ENCODE results near the gene SH3BGR. TPM values are rescaled to one million over a fixed set of nuclear protein-coding genes. Genes with fewer than 3 reads are reported as not detected.

Gene SH3BGR
- total RNA-seq, 1 experiment from 2014 or later, result 3.2 TPM

DNA sequence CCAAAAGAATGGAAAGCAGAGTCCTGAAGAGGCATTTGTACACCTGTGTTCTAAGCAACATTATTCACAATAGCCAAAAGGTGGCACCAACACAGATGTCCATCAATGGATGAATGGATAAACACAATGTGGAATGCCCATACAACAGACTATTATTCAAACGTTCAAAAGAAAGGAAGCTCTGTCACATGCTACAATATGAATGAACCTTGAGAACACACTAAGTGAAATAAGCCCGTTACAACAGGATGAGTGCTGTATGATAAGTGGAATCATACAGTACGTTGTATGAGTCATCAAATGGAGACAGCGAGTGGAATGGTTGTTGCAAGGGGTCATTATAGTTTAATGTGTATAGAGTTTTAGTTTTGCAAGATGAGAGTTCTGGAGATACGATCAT, 80.1 kb downstream of the SH3BGR start:
- Mint-ChIP-seq H3K4me3 (ENCODE audit: low read depth, unreplicated experiment) (no peak overlapping the region), H3K27ac (ENCODE audit: unreplicated experiment) (no peak overlapping the region), H3K4me1 (ENCODE audit: low read depth, unreplicated experiment) (peaks cover 33% of the 10 kb centered on the region), H3K27me3 (ENCODE audit: unreplicated experiment) (no peaks in the 10 kb centered on the region), H3K36me3 (ENCODE audit: insufficient read depth, unreplicated experiment) (peaks cover 5% of the 10 kb centered on the region), H3K9me3 (ENCODE audit: low read depth, unreplicated experiment) (peaks cover 3% of the 10 kb centered on the region)
- no peak for DNase-seq
- BruUV-seq (replicated peaks), result no TSS peak
- TF ChIP-seq, protein P1, sequence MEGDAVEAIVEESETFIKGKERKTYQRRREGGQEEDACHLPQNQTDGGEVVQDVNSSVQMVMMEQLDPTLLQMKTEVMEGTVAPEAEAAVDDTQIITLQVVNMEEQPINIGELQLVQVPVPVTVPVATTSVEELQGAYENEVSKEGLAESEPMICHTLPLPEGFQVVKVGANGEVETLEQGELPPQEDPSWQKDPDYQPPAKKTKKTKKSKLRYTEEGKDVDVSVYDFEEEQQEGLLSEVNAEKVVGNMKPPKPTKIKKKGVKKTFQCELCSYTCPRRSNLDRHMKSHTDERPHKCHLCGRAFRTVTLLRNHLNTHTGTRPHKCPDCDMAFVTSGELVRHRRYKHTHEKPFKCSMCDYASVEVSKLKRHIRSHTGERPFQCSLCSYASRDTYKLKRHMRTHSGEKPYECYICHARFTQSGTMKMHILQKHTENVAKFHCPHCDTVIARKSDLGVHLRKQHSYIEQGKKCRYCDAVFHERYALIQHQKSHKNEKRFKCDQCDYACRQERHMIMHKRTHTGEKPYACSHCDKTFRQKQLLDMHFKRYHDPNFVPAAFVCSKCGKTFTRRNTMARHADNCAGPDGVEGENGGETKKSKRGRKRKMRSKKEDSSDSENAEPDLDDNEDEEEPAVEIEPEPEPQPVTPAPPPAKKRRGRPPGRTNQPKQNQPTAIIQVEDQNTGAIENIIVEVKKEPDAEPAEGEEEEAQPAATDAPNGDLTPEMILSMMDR (IDR thresholded peaks at IDR 0.05; ENCODE audit: unreplicated experiment), result no peak
- CTCF ChIA-PET, result interaction anchor here (0.9 kb wide), 1 partner anchor 174 kb away, joined by 3 read pairs; no protein-coding TSS in a partner anchor
- intact Hi-C loops (cut with micrococcal nuclease; ENCODE audit: unreplicated experiment), result no loop called here

DNA sequence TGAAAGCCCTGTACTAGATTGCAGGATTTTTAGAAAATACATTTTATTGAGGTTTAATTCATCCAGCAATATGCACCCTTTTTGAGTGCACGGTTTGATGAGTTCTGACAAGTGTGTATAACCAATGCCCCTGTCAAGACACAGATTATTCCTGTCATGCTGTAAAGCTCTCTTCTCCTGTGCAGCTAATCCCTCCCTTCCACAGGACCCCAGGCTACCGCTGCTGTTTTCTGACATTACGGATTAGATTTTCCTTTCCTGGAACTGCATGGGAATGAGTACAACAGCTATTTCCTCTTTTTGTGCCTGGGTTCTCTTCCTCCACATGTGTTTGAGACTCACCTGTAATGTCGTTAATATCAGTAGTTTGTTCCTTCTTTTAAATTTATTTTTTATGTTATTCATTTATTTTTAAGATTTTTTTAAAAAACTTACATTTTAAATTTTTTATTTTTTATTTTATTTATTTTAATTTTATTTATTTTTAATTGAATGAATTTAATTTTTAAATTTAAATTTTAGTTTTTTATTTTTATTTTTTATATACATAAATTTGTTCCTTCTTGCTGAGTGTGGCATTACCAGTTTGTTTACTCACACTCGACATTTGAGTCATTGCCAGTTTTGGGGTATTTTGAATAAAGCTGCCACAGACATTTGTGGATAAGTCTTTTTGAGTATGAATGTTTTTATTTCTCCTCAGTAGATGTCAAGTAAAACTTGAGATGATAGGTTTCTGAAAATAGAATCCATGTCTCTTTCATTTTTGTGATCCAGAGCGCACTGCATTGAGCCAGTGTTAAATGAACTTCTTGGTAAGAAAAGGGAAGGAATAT, 82.0 kb downstream of the SH3BGR start:
- no peak overlapping the region for H3K27ac Mint-ChIP-seq (ENCODE audit: unreplicated experiment)

DNA sequence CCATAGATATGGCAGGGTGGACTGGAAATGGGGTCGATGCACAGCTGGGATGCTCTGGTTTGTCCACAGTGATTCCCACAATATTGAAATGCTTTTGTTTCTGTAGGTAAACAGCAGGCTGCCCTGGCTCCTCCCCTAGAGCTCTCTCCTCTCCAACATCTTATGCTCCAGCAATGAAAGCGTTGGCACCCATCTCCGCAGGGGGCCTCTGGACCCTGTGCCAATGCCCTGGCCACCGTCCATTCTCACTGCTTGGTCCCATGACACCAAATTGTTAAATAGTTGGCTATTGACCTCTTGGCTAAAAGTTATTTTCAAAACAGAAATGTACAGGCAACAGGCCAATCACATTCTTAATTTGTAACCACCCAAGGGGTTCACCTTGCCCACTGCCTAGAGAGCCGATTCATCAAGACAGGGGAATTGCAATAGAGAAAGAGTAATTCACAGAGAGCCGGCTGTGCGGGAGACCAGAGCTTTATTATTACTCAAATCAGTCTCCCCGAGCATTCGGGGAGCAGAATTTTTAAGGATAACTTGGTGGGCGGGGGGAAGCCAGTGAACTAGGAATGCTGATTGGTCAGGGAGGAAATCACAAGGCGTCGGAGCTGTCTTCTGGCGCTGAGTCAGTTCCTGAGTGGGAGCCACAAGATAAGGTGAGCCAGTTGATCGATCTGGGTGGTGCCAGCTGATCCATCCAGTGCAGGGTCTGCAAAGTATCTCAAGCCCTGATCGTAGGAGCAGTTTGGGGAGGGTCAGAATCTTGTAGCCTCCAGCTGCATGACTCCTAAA, 84.1 kb downstream of the SH3BGR start:
- CTCF ChIA-PET, result interaction anchor here (1.1 kb wide), 1 partner anchor 170 kb away, joined by 3 read pairs; no protein-coding TSS in a partner anchor
- BruUV-seq (replicated peaks), result no TSS peak
- H3K27ac Mint-ChIP-seq (ENCODE audit: unreplicated experiment), result peak overlapping the region; percentile 46
- H3K36me3 Mint-ChIP-seq (ENCODE audit: insufficient read depth, unreplicated experiment), result no peaks in the 10 kb centered on the region
- H3K4me1 Mint-ChIP-seq (ENCODE audit: low read depth, unreplicated experiment), result peaks cover 34% of the 10 kb centered on the region
- H3K27me3 Mint-ChIP-seq (ENCODE audit: unreplicated experiment), result no peaks in the 10 kb centered on the region
- intact Hi-C loops (cut with micrococcal nuclease; ENCODE audit: unreplicated experiment), result loop anchor here (5.0 kb wide), 1 partner anchor 96 kb away; no protein-coding TSS in a partner anchor
- TF ChIP-seq, protein P1 (IDR thresholded peaks at IDR 0.05; ENCODE audit: unreplicated experiment), result no peak
- no peak overlapping the region for H3K4me3 Mint-ChIP-seq (ENCODE audit: low read depth, unreplicated experiment)
- peaks cover 3% of the 10 kb centered on the region for H3K9me3 Mint-ChIP-seq (ENCODE audit: low read depth, unreplicated experiment)
- peak; percentile 27 for DNase-seq

More for the DNA sequence above, 82.0 kb downstream of the SH3BGR start:
- H3K36me3 Mint-ChIP-seq (ENCODE audit: insufficient read depth, unreplicated experiment), result no peaks in the 10 kb centered on the region
- no peak for DNase-seq
- H3K4me1 Mint-ChIP-seq (ENCODE audit: low read depth, unreplicated experiment), result peaks cover 34% of the 10 kb centered on the region
- BruUV-seq (replicated peaks), result no TSS peak
- TF ChIP-seq, protein P1 (IDR thresholded peaks at IDR 0.05; ENCODE audit: unreplicated experiment), result no peak
- H3K4me3 Mint-ChIP-seq (ENCODE audit: low read depth, unreplicated experiment), result no peak overlapping the region
- peaks cover 3% of the 10 kb centered on the region for H3K9me3 Mint-ChIP-seq (ENCODE audit: low read depth, unreplicated experiment)
- CTCF ChIA-PET, result no interaction called here
- no peaks in the 10 kb centered on the region for H3K27me3 Mint-ChIP-seq (ENCODE audit: unreplicated experiment)
- intact Hi-C loops (cut with micrococcal nuclease; ENCODE audit: unreplicated experiment), result no loop called here

DNA sequence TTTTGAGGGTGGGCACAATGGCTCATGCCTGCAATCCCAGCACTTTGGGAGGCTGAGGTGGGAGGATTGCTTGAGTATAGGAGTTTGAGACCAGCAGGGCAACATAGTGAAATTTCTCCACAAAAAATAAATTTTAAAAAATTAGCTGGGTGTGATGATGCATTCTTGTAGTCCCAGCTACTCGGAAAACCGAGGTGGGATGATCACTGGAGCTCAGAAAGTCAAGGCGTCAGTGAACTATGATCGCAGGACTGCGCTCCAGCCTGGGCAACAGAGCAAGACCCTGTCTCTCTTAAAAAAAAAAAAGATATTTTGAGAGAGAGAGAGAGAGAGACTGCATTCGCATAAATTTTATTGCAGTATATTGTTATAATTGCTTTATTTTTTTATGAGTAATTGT, 85.1 kb downstream of the SH3BGR start:
- TF ChIP-seq, protein P1 (IDR thresholded peaks at IDR 0.05; ENCODE audit: unreplicated experiment), result no peak
- Mint-ChIP-seq H3K4me1 (ENCODE audit: low read depth, unreplicated experiment) (peaks cover 34% of the 10 kb centered on the region), H3K27me3 (ENCODE audit: unreplicated experiment) (no peaks in the 10 kb centered on the region), H3K4me3 (ENCODE audit: low read depth, unreplicated experiment) (no peak overlapping the region), H3K27ac (ENCODE audit: unreplicated experiment) (no peak overlapping the region), H3K36me3 (ENCODE audit: insufficient read depth, unreplicated experiment) (no peaks in the 10 kb centered on the region), H3K9me3 (ENCODE audit: low read depth, unreplicated experiment) (peaks cover 6% of the 10 kb centered on the region)
- intact Hi-C loops (cut with micrococcal nuclease; ENCODE audit: unreplicated experiment), result loop anchor here (5.0 kb wide), 1 partner anchor 95 kb away; no protein-coding TSS in a partner anchor
- CTCF ChIA-PET, result interaction anchor here (0.7 kb wide), 1 partner anchor 182 kb away, joined by 3 read pairs; no protein-coding TSS in a partner anchor
- no TSS peak for BruUV-seq (replicated peaks)
- DNase-seq, result no peak
